CD4-positive, alpha-beta T cell treated with Interferon alpha-2 for 1 hour (primary cell): ENCODE measurements around the gene RHBDL2.
"Not testable (repeated sequence)": the region's sequence is repeated elsewhere in the genome, so short reads cannot be mapped to it uniquely, and the experiment has no call there.

Experiments used
- DNase-seq, 2 donors: peaks; one replicate each; pipeline ENCODE4 v3.0.0-alpha.2; 2020 to 2022

RHBDL2 gene

DNA sequence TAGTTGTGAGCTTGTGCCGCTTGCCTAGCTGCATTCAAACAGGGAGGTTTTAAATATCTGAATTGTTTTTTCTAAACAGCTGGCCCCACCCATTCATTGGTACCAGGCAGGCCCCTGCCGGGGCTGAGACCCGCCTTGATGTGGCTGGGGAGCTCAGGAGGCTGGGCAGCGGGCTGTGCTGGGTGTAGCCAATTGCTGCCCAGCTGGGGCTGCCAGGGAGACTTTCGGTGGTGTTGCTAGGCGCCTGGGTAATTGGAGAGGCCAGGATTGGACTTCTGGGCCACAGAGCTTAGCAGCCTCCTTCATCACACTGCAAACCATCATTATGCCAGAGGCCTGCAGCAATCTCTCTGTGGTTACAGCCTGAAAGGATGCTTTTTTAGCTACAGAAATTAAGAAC is 12.2 kb downstream of the RHBDL2 start:
- no peak for DNase-seq

DNA sequence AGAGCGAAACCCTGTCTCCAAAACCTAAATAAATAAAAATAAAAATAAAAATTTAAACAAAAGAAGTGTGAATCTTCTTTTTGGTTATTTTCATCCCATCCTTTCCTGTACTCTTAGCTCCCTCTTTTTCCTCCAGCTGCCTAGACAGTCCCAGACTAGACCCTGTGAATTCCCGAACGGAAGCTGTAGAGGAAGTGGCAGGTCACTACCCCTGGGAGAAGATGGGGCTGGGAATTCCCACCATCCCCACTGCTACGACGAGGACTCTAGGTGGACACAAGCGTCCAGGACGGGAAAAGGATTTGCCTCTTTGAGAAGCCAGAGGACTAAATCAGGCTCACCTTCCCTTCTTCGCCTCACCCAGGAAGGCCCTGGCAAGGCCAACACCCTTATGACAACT is 12.6 kb downstream of the RHBDL2 start:
- no peak for DNase-seq

DNA sequence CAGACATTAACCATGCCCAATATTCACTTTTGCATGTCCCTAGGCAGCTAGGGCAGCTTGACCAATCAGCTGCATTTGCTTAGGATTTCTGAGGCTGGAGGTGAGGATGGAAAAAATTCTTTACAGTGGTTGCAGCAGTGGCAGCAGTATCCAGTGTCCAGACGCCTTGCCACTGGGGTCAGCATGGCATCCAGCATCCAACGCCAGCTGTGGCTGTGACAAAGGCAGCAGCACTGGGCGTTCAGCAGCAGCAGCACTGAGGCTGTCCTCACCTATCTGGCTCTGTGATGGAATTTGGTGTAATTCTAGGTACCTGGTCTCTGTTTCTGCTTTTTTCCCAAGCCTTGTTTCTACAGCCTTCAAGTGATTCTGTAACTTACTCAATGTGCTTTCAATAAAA is 15.5 kb downstream of the RHBDL2 start:
- DNase-seq, result no peak

DNA sequence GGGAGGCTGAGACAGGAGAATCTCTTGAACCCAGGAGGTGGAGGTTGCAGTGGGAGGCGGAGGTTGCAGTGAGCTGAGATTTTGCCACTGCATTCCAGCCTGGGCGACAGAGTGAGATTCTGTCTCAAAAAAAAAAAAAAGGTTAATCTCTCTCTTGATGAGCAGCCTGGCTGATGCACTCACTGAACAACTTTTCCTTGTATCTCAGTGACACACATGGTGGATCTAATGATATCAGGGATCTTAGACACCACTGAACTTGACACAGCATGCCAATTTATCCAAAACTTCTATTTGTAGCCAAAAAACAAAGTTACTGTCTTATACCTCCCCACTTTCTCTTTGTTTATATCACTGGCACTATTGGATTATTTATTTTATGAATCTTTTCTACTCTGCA is 16.2 kb downstream of the RHBDL2 start:
- DNase-seq, result no peak

DNA sequence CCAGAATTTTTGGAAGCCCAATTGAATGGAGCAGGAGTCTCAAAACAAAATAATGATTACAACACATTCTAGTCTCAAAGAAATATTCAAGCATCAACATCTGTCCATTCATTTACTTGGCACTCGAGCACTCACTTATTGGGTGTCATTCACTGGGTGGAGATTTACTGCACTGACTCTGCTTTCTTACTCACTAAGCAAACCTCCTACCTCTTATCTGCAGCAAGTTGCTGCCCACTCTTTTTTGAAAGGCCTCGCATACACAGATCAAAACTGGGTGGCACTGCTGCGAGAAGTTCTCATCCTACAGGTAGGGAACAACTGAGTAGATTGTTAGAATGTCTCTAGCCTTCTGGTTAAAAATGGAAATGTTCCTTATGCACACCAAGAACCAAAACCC is 18.0 kb downstream of the RHBDL2 start:
- no peak for DNase-seq

DNA sequence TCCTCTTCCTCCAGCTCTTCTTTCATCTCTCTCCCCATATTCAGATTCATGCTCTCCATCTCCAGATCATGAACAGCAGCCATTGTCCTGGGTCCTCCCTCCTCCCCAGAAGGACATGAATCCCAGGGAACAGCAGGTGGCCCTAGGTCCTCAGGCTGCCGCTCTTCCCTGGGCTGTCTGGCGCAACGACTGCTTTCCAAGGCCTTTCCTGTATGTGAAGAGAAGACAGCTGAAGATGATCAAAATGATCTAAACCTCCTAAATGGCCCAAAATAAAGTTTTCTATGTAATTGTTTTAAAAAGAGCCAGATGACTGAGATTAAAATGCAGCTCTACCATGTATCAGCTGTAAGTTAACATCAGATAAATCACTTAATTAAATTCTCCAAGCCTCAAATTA is 22.5 kb downstream of the RHBDL2 start:
- no peak for DNase-seq

DNA sequence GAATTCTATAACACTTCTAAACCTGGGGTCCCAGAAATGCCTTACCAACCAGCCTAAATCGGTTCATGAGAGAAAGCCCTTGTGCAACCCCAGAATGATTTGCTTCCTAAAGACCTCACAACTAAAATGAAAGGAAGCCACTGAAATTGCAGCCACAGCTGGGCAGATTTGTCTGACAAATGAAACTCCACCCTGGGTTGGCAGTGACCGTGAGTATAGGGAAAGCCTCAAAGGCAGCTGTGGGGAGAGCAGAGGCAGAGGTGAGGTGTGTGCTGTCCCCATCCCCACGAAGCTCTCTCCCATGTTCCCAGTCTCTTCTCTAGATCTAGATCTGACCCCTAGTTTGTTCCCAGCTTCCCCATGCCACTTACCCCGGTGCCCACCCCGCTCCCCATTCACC is 23.1 kb downstream of the RHBDL2 start:
- DNase-seq, result no peak

DNA sequence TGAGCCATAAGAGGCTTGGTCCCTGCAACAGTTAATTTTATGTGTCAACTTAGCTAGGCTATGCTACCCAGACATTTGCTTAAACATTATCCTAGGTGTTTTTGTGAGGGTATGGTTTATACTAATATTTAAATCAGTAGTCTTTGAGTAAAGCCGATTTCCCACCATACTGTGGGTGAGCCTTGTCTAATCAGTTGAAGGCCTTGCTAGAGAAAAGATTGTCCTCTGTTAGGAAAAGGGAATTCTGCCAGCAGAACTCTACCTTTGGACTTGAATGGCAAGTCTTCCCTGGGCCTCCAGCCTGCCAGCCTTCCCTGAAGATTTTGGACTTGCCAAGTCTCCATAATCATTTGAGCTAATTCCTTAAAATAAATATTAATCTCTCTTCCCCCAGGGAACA is 23.9 kb downstream of the RHBDL2 start:
- DNase-seq, result no peak

DNA sequence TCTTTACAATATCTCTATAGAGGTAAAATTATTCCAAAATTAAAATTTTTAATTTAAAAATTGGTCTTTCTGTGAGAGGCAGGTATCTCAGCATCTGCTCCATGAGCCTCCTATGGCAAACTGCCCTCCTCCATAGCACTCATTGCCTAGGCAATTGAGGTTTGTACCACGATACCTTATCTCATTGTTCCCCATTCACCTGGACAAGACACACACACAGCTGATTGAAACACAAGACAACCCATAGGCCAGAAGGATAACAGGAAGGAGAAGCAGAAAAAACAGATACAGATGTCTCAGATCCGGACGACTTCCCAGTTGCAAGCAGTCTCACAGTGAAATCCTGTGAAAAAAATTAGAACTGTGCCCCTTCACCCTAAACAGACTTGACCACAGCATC is 24.3 kb downstream of the RHBDL2 start:
- DNase-seq, result no peak

DNA sequence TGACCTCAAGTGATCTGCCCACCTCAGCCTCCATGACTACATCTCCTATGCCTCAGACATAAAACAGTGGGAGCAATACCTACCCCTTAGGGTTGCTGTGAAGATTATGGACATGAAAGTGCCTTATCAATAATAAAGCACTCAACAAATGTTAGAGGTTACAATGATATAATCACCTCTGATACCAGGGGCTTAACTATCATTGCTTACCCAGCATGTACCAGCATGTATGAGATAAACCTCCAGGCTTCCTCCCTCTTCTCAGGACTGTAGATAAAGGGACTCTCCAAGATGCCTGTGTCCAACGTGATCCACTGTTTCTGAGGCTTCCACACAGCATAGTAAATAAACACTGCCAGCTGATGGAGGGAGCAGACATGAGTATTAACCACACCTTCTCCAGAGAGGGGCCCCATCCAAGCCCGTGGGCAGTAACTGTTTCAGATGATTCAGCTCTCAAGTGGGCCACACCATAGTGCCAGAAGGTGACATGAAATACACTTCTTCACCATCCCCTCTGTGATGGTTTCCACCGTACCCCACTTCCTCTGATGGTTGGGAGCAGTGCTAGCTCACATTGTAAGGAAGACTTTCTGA is 26.2 kb downstream of the RHBDL2 start:
- no peak for DNase-seq

DNA sequence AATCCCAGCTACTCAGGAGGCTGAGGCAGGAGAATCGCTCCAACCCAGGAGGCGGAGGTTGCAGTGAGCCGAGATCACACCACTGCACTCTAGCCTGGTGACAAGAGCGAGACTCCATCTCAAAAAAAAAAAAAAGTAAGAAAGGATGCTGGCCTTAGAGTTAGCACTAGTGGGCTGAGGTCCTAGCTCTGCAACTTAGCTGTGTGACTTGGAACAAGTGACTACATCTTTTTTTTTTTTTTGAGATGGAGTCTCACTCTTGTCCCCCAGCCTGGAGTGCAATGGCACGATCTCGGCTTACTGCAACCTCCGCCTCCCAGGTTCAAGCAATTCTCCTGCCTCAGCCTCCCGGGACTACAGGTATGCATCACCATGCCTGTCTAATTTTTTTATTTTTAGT is 26.7 kb downstream of the RHBDL2 start:
- not testable (repeated sequence) for DNase-seq

DNA sequence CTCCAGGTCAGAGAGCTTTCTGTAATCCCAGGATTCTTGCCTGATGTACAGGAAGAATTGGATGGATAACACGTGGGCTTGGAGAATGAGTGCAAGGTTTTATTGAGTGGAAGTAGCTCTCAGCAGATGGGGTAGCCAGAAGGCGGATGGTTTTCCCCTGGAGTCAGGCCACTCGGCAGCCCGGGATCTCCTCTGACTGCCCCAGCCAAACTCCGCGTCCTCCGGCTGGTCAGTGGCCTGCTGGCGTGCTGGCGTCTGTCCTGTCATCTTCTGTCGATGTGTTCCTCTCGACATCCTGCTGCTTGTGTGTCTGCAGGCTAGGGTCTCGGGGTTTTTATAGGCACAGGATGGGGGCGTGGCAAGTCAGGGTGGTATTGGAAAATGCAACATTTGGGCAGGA is 32.8 kb downstream of the RHBDL2 start:
- DNase-seq, result no peak

DNA sequence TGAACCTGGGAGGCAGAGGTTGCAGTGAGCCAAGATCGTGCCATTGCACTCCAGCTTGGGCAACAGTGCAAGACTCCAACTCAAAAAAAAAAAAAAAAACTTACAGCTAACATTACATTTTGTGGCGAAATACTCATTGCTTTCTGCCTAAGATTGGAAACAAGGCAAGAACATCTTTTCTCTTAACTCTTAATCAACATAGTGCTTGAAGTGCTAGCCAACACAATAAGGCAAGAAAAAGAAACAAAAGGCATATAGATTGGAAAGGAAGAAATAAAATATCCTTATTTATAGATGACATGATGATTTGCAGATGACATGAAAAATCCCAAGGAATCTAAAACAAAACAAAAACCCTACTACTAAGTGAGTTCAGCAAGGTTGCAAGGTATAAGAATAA is 35.6 kb downstream of the RHBDL2 start:
- DNase-seq, result no peak

DNA sequence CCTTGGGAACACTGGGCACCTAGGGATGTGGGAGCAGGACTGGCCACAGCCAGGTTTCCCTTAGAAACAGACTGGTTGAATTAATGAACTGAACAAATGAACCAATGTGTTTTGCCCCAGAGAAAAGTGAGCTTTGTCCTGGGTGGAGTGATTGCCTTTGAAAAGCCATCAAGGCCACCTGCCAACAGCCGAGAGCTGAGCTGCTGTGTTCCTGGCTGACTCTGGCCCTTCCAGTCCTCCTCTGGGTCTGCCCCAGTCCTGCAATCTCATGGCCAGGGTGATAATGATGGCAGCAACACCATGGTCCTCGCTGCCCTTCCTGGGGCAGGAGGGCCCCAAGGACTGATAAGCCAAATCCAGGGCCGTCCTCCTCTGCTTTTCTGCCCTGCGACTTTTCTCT is 42.1 kb downstream of the RHBDL2 start:
- no peak for DNase-seq

DNA sequence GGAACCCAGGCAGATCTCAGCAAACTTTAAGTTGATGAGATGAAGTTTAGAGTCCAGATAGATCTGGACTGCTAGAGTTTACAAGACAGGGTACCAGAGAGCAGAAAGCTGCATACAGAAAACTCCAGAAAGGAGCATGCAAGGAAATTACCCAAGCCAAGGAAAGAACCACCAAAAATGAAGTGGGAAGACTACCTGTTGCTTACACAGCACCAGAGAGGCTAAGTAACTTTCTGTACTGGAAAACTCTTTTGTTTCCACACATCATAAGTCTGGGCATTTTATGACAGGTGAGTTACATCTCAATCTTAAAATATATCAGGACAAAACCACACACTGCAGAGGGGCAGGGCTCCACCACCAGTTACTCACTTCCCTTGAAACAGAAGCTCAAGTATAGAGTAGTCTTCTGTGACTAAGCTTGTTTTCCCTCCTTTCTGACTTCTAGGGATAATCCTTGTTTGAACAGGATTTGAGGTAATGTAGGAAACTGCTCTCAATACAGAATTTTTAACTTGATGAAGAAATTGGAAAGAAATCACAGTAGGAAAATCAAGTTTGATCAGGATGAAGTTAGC is 42.9 kb downstream of the RHBDL2 start:
- no peak for DNase-seq

DNA sequence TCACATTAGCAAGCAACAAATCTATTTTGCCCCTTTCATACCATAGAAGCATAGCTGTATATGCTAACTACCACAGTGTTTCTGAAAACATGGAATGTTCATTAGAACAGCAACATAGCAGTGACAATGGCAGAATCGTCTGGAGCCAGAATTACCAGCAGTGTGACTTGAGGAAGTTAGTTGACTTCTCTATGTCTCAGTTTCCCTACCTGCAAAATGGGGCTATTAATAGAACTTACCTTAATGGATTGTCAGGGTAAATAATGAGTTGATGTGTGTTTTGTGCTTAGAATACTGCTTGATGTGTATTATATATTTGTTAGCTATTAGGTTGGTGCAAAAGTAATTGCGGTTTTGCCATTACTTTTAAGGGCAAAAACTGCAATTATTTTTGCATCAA is 45.5 kb downstream of the RHBDL2 start:
- no peak for DNase-seq

DNA sequence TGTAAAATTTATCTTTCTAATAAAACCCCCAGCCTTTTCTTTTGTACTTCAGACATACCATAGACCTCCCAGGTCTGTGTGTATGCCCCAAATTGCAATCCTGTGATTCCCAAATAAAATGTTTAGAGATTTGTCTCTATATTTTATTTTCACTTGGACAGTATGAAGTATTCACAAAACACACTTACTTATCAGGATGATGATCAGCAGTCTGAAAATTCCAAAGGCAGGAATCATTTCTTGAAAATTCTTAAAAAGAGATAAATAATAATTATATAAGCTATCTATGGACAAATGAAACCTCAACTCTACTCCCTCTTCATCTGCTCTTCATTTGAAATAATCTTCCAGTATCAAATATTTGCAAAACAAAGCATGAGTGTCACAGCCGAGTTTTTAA is 48.7 kb downstream of the RHBDL2 start:
- DNase-seq, result no peak

DNA sequence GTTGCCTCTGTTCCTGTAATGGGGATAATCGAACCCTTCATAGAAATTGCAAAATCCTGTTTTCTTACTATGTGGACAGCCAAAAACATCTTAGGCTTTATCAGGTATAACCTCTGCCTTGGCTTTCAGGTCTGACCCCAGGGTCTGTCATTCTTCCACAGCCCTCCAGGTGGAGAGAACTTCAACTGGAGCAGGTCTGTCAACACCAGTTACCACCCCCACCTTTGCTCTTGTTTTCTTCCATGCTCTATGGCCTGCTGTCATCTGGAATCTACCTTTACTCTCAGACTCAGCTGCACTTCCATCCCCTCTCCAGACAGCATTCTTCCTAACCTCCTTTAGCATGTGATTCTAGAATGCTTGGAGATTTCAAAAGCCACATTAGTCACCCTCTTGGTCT is 49.9 kb downstream of the RHBDL2 start:
- DNase-seq, result peak in 1 of 2 donors; percentile 20

DNA sequence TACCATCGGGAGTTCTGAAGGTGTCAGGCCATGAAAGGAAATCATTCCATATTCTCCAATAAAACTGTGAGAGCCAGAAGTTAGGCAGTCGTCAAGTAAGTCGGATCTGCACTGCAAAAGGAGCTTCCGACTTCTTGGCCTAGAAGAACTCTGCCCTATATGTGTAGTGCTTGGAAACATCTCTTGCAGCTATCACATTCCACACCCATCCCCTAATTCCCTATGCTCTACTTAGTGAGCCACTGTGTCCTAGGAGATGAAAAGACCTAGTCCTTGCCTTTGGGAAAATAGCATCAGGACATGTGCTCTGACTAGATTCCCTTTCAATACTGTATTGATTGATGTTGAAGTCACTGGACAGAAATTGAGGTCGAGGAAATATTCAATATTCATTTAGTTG is 52.0 kb downstream of the RHBDL2 start:
- DNase-seq, result no peak

DNA sequence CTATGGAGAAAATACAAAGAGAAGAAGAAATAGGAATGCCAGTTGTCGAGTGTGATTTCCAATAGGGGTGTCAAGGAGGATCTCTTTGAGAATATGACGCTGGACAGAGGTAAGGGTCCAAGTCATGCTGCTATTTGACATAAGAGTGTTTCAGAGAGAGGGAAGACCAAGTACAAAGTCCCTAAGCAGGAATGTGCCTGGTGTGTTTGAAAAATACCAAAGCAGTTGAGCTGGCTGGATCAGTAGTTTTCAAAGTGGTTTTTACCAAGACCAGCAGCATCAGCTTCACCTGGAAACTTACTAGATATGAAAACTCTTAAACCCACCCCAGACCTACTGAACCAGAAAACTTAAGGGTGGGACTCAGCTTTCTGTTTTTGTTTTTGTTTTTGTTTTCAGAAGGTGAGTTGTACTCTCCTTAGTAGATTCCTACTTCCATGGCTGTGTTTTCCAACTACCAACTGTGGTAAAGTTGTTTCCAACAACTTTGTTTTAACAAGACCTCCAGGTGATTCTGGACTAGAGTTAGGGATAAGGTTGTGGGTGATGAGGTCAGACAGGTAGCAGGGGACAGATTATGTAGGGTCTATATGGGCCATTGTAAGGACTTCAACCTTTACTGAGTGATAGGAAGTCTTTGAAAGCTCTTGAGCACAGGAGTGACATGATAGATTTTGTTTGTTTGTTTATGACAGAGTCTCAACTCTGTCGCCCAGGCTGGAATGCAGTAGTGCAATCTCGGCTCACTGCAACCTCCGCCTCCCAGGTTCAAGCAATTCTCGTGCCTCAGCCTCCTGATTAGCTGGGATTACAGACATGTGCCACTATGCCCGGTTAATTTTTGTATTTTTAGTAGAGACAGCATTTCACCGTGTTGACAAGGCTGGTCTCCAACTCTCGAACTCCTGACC is 53.0 kb downstream of the RHBDL2 start:
- no peak for DNase-seq

DNA sequence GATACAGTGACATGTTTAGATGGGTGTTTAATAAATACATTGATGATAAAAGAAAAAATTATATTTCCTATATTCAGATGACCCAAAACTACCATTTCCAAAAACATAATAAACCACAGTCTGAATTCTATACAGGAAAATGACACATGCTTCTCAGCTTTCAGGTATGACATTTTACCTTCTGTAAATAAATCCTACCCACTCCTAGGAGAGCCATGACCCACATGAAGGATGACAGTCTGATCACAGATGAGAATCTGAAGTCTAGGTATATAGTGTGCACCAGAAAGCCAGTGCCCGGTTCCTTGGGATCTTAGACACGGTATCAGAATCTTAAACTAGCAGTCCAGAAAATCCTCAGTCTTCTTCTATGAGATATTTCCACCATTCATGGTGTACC is 56.5 kb downstream of the RHBDL2 start:
- no peak for DNase-seq

DNA sequence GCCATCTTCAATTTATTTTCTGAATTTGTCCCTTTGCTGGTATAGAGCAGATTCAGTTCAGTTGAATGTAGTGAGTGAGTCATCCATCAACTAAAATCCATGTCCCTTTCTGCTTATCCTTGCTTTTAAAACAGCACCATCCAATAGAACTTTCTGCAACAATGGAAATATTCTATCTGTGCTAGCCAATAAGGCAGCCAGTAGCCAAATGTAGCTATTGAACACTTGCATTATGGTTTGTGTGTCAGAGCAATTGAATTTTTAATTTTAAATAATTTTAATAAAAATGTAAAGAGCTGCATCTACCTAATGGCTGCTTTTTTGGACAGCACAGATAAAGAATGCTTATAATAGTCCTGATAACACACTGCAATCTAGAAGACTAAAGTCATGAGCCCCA is 60.1 kb downstream of the RHBDL2 start, which contains the start of gene GJA9:
Gene GJA9, minus strand, starts transcription at position 101 of the 400 bp plus-strand sequence. CDS start 5,489 bp downstream, outside the sequence.
- DNase-seq, result no peak

DNA sequence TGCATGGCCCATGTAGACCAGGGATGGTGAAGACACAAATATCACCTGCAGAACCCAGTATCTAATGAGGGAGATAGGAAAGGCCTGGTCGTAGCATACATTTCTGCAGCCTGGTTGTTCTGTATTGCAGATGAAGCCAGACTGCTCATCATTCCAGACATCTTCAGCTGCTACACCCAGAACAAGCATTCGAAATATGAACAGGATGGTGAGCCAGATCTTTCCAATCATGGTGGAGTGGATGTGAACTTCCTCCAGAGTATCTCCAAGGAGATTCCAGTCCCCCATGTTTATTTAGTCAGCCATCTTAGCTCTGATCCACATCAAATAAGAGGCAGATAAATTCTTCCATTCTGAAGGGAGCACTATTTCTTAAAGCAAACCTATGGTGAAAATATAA is 65.8 kb downstream of the RHBDL2 start:
- no peak for DNase-seq
